ENCODE results near the gene DTNB.

DNA sequence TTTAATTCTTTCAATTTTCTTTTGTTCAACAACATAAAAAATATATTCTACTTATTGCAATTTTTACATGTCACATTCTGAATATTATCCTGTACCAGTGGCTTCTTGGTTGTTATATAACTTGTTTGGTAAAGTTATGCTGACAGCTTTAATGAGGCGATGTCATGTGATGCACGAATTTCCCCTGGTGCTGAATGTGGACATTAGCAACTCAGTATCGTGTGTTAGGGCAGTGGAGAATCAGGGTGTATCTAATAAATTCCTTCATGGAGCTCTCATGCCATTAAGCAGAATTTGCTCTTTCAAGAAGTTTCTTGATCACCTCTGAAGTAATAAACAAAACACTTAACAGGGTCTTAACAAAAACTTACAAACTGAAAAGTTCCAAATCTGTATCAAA lies 232.0 kb downstream of the DTNB start:
- TF ChIP-seq POLR2A (IDR thresholded peaks at IDR 0.05): no peak
- TF ChIP-seq CTCF (IDR thresholded peaks at IDR 0.05): no peak
